H9 (cell line): ENCODE data around the gene ROPN1L. TPM values are rescaled to one million over a fixed set of nuclear protein-coding genes. Genes with fewer than 3 reads are reported as not detected.

ENCODE experiments used
- microRNA-seq: library from miRNA; unstranded; fragments of <30 nt; microRNA quantifications from one replicate; pipeline ENCODE4, GENCODE V29; 2020; ENCODE audit warnings: borderline microRNAs expressed
- total RNA-seq: library from RNA; stranded (reverse); gene quantifications from 2 replicates; pipeline ENCODE4 v1.2.1, GENCODE V29; 2021

Gene ROPN1L
- total RNA-seq, 1 experiment from 2014 or later, result 0.37 TPM

Small RNAs within 50 kb of the gene (microRNA-seq; reads per million reads assigned to microRNA genes)
- gene MIR6131, result not detected

Other genes with a start within 250 kb of the ROPN1L start
- gene ATPSCKMT, start 192.0 kb upstream of the ROPN1L start, total RNA-seq, result 10.5 and 11.0 TPM in 2 replicates
- 530 and 532 TPM in 2 replicates for gene CCT5, start 191.6 kb upstream of the ROPN1L start, total RNA-seq
- gene CMBL, start 134.0 kb upstream of the ROPN1L start, total RNA-seq, result 12.2 and 12.6 TPM in 2 replicates
- 114 and 118 TPM in 2 replicates for gene MARCHF6, start 88.2 kb upstream of the ROPN1L start, total RNA-seq
- 6.9 and 7.1 TPM in 2 replicates for gene ANKRD33B, start 122.2 kb downstream of the ROPN1L start, total RNA-seq